Measurements from ENCODE around the gene RABGEF1. TPM values are rescaled to one million over a fixed set of nuclear protein-coding genes. Genes with fewer than 3 reads are reported as not detected.
"Not testable (repeated sequence)": the region's sequence is repeated elsewhere in the genome, so short reads cannot be mapped to it uniquely, and the experiment has no call there.

Gene RABGEF1
- total and polyA plus RNA-seq, 2 of the 8 experiments (the other 6 are each of a cell fraction or from before 2014, with no cell fraction given) = 10.2 to 18.0 TPM

- H2AK5ac ChIP-seq (ENCODE audit: low read depth, low read length); H3K23me2 ChIP-seq (ENCODE audit: low read depth, low read length); H3K56ac ChIP-seq (replicated peaks; ENCODE audit: insufficient read length, low read depth, low read length); H2BK12ac ChIP-seq (ENCODE audit: low read depth, low read length); H2AFZ ChIP-seq (ENCODE audit: low read length); H2BK120ac ChIP-seq (replicated peaks; ENCODE audit: low read depth, low read length); H2BK20ac ChIP-seq (ENCODE audit: low read length); H2BK5ac ChIP-seq (ENCODE audit: low read depth, low read length); H3K4me3 ChIP-seq (ENCODE audit: extremely low read depth in 1 of 4, insufficient read depth in 2 of 4, low read depth in 3 of 4, low read length in 4 of 4); H3K79me1 ChIP-seq (ENCODE audit: low read depth, low read length); H4K91ac ChIP-seq (replicated peaks; ENCODE audit: insufficient read length, low read length); H3K18ac ChIP-seq (ENCODE audit: extremely low read depth, low read length); H3K4me1 ChIP-seq (replicated peaks in 1 of 4; ENCODE audit: control insufficient read depth in 3 of 4, insufficient read depth in 4 of 4, low read length in 3 of 4); H4K20me1 ChIP-seq (replicated peaks in 1 of 2; ENCODE audit: control insufficient read depth in 1 of 2, insufficient read depth in 2 of 2, low read length in 2 of 2); H3K4me2 ChIP-seq (ENCODE audit: insufficient read depth in 1 of 2, low read depth in 2 of 2, low read length in 2 of 2); FAIRE-seq; H4K8ac ChIP-seq (ENCODE audit: extremely low read depth, insufficient read depth, low read length); H3K14ac ChIP-seq (ENCODE audit: insufficient read length); H4K5ac ChIP-seq (ENCODE audit: insufficient read length, low read depth, low read length); H2BK15ac ChIP-seq (ENCODE audit: low read length); H3K27ac ChIP-seq (ENCODE audit: low read depth, low read length); H3K23ac ChIP-seq (ENCODE audit: insufficient read length); DNase-seq (ENCODE audit: low read depth in 1 of 2, low spot score in 2 of 2); H3K4ac ChIP-seq (replicated peaks; ENCODE audit: insufficient read length, low read depth, low read length); H3K27me3 ChIP-seq (replicated peaks in 1 of 4; ENCODE audit: control insufficient read depth in 3 of 4, extremely low read depth in 1 of 4, insufficient read depth in 3 of 4, low read length in 3 of 4); H3K9ac ChIP-seq (replicated peaks in 1 of 4; ENCODE audit: extremely low read depth in 1 of 4, low read depth in 3 of 4, low read length in 3 of 4); H3K79me2 ChIP-seq (ENCODE audit: control insufficient read depth in 1 of 2, insufficient read depth in 2 of 2, low read length in 2 of 2); H3K9me3 ChIP-seq (ENCODE audit: insufficient read depth in 2 of 2, low read depth in 1 of 2, low read length in 1 of 2): not testable (repeated sequence)
- ChIA-PET POLR2A (ENCODE audit: partially characterized antibody) (interaction anchor here (0.7 to 1.7 kb wide), 3 partner anchors 11 to 115 kb away, joined by 3 to 4 read pairs (median 3); no protein-coding TSS in a partner anchor), CTCF (ENCODE audit: partially characterized antibody) (interaction anchor here (1.1 kb wide), 1 partner anchor 9 kb away, joined by 5 read pairs; no protein-coding TSS in a partner anchor)
- 96% methylated on average over 14 of the region's 15 CpGs; no CpG with 5 or more reads in 1 of the 2 experiments for WGBS, 2 experiments (ENCODE audit: extremely low coverage in 1 of 2, insufficient coverage in 1 of 2, insufficient read length in 1 of 2, insufficient replicate concordance in 2 of 2, low coverage in 1 of 2, low lambda C conversion rate in 2 of 2, missing lambda C conversion rate in 1 of 2)
- peaks cover 0 to 12% (median 3%) of the 10 kb centered on the region in 4 experiments; a peak in 4 of 8 replicates for H3K36me3 ChIP-seq (ENCODE audit: control insufficient read depth in 2 of 4, insufficient read depth in 4 of 4, low read length in 3 of 4)
Observed at GRCh38 chr7:66815186-66815875, 74.8 kb downstream of the RABGEF1 start.
